Small intestine (tissue), 7 donors: ENCODE data around the gene RBM8A. TPM values are rescaled to one million over a fixed set of nuclear protein-coding genes. Genes with fewer than 3 reads are reported as not detected.

Experiments
- DNase-seq, 2 donors: peaks; one replicate each; pipeline versions ENCODE4 v3.0.0 to v3.0.0-alpha.2; 2013
- FAIRE-seq: peaks from 2 replicates; lab custom pipeline; 2012; peaks lifted over from hg19 to GRCh38; lab: Jason Lieb, UNC
- H3K27ac ChIP-seq, 3 donors: one replicate each; pipeline ENCODE4 v1.5.1; 2013; ENCODE audit warnings: low read length in 2 of 3, mild to moderate bottlenecking in 2 of 3, control low read depth in 1 of 3, inconsistent platforms in 1 of 3, low read depth in 1 of 3, moderate library complexity in 1 of 3
- H3K27me3 ChIP-seq, 3 donors: one replicate each; pipeline ENCODE4 v1.6.1; 2013; ENCODE audit warnings: low read length in 3 of 3, inconsistent platforms in 1 of 3; ENCODE audit not compliant: control insufficient read depth in 3 of 3, insufficient read depth in 3 of 3
- H3K36me3 ChIP-seq, 3 donors: one replicate each; pipeline ENCODE4 v1.6.1; 2013; ENCODE audit warnings: low read length in 3 of 3, inconsistent platforms in 1 of 3, low read depth in 1 of 3, mild to moderate bottlenecking in 1 of 3, moderate library complexity in 1 of 3; ENCODE audit not compliant: control insufficient read depth in 3 of 3, insufficient read depth in 2 of 3
- H3K4me1 ChIP-seq, 3 donors: one replicate each; pipeline ENCODE4 v1.6.1; 2013; ENCODE audit warnings: low read length in 2 of 3, inconsistent platforms in 1 of 3, low read depth in 1 of 3, mild to moderate bottlenecking in 1 of 3, moderate library complexity in 1 of 3; ENCODE audit not compliant: control insufficient read depth in 3 of 3, insufficient read depth in 2 of 3
- H3K4me3 ChIP-seq, 3 donors: one replicate each; pipeline ENCODE4 v1.5.1; 2013; ENCODE audit warnings: low read length in 3 of 3, control low read depth in 1 of 3, inconsistent platforms in 1 of 3, low read depth in 1 of 3, mild to moderate bottlenecking in 1 of 3, moderate library complexity in 1 of 3
- H3K9me3 ChIP-seq, 2 donors: one replicate each; pipeline ENCODE4 v1.6.1; 2013; ENCODE audit warnings: low read depth in 1 of 2, low read length in 1 of 2; ENCODE audit not compliant: control insufficient read depth in 2 of 2, insufficient read depth in 1 of 2
- WGBS, 3 donors: extraction: QIAGEN DNeasy Blood & Tissue Kit; methylation state at CpG; one replicate each; pipeline ENCODE4 v1.1.7; 2013; 5-methylcytosine and 5-hydroxymethylcytosine counted together
- polyA plus RNA-seq, 4 donors: library from polyadenylated mRNA; stranded (reverse) in 3 of 4; unstranded in 1 of 4; fragments of 200-250 nt in 3 of 4; fragments of 120-200 nt in 1 of 4; gene quantifications; one replicate each; pipeline versions ENCODE4 v1.2.1 to v1.2.3, GENCODE V29; 2013
- donor health status: healthy with polysubstance abuse.
- donor health status: control.
- donor health status: control.
- donor health status: Bipolar disorder and iron deficiency.
- donor health status: healthy.

RBM8A gene
- polyA plus RNA-seq, 4 donors = 62.2 to 151 (median 105) TPM

DNA sequence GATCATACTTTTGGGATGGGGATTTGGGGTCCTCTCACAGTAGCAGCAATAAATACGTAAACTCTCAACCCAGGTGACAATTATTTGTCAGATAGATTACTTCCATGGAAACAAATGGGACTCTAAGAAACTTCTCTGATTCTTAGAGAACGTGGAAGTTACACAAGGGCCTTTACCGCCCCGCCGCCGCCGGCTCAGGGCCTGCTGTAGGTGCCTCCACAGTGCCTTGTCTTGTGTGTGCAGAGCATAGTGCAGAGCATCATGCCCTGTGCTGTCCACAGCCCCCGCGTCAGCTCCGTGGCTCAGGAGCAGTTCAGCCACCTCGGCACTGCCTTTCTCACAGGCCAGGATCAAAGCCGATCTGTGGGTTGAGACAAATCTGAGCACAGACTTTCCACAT is 52.6 kb downstream of the RBM8A start:
- WGBS, 3 donors = 91 to 95% (median 95%) methylated on average over 12 of the region's 12 CpGs
- H3K4me1 ChIP-seq = peaks cover 0 to 5% (median 0%) of the 10 kb centered on the region in 3 donors
- peaks cover 0 to 31% (median 0%) of the 10 kb centered on the region in 3 donors for H3K27me3 ChIP-seq
- FAIRE-seq (no peak), DNase-seq (no peak)
- no peaks in the 10 kb centered on the region for H3K36me3 ChIP-seq
- H3K27ac ChIP-seq = no peak overlapping the region
- H3K4me3 ChIP-seq = no peak overlapping the region
- no peaks in the 10 kb centered on the region for H3K9me3 ChIP-seq

DNA sequence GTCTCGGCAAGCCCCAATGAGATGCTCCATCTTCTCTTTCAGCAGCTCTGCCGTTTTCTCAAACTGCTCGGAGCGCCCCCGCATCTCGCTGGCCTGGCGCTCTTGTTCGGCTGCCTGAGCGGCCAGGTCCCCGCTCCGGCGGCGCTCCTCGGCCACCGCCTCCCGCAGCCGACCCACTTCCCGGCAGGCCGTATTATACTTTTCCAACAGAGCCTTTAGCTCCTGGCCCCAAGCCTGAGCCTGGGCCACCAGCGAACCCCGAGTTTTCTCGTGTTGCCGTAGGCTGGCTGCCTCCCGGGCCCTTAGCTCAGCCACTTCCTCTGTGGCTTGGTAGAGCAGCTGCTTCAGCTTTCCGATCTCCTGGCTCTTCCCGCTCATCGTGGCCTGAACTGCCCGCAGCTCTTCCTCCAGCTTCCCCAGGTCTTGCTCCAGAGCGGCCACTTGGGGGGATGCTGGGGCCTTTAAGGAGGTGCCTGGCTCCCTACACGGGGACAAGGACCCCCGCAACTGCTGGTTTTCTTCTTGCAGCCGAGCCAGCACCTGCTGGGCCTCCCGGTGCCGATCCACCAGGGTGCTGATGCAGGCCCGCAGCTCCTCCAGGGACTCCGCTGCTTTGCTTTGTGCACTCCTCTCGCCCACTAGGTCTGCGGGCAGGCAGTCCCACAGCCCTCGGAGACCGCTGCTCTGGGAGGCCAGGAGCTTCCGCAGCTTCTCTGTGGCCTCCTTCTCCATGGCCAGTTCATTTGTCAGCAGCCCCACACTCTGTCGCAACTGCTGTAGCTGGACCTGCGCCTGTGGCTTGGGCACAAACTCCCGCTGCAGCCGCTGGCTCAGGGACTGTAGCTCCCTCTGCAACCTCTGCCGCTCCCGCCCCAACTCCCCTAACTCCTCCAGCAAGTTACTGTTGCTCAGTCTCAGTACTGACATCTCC is 55.0 kb downstream of the RBM8A start:
- Histone ChIP-seq H3K4me1 (no peaks in the 10 kb centered on the region), H3K4me3 (peak overlapping the region in 2 of 3 donors; percentile 39 to 41), H3K27ac (peak overlapping the region in 2 of 3 donors; percentile 71 to 73), H3K9me3 (no peaks in the 10 kb centered on the region), H3K36me3 (no peaks in the 10 kb centered on the region), H3K27me3 (peaks cover 0 to 38% (median 0%) of the 10 kb centered on the region in 3 donors)
- 26 to 37% (median 36%) methylated on average over 47 of the region's 47 CpGs for WGBS, 3 donors
- FAIRE-seq (no peak), DNase-seq (peak; percentile 33 to 51)

Other genes starting within 250 kb of the RBM8A start
- 100 to 1,000 TPM in 2 of 4 donors, 10 to 100 TPM in 2; 15.1 to 268 (median 87.0) TPM for gene PDZK1, start 220.1 kb downstream of the RBM8A start, polyA plus RNA-seq
- 1 to 10 TPM in 2 of 4 donors, under 1 TPM in 2; 0.34 to 4.3 (median 1.1) TPM for gene CD160, start 208.0 kb downstream of the RBM8A start, polyA plus RNA-seq
- gene RNF115, start 103.4 kb downstream of the RBM8A start, polyA plus RNA-seq = 10 to 100 TPM in 1 of 4 donors, 1 to 10 TPM in 3; 2.7 to 12.3 (median 4.0) TPM
- 10 to 100 TPM; 11.6 to 25.2 (median 17.3) TPM for gene POLR3C, start 103.3 kb downstream of the RBM8A start, polyA plus RNA-seq
- gene NUDT17, start 81.9 kb downstream of the RBM8A start, polyA plus RNA-seq = 1 to 10 TPM in 3 of 4 donors, under 1 TPM in 1; 0.54 to 4.4 (median 1.6) TPM
- gene PIAS3, start 68.4 kb downstream of the RBM8A start, polyA plus RNA-seq = 10 to 100 TPM in 2 of 4 donors, 1 to 10 TPM in 2; 5.9 to 21.7 (median 9.2) TPM
- 1 to 10 TPM in 2 of 4 donors, under 1 TPM in 1, not detected in 1; 0.61 to 1.8 (median 1.1) TPM for gene ANKRD35, start 41.6 kb downstream of the RBM8A start, polyA plus RNA-seq
- gene ITGA10, start 17.4 kb downstream of the RBM8A start, polyA plus RNA-seq = 1 to 10 TPM in 1 of 4 donors, under 1 TPM in 3; 0.52 to 1.9 (median 0.61) TPM
- gene PEX11B, start 8.8 kb downstream of the RBM8A start, polyA plus RNA-seq = 10 to 100 TPM; 30.6 to 41.2 (median 33.5) TPM
- 1 to 10 TPM in 3 of 4 donors, under 1 TPM in 1; 0.67 to 7.1 (median 4.5) TPM for gene LIX1L, start 30.5 kb upstream of the RBM8A start, polyA plus RNA-seq
- 1 to 10 TPM in 1 of 4 donors, under 1 TPM in 3; 0.31 to 1.1 (median 0.51) TPM for gene ANKRD34A, start 37.1 kb upstream of the RBM8A start, polyA plus RNA-seq
- gene POLR3GL, start 37.2 kb upstream of the RBM8A start, polyA plus RNA-seq = 10 to 100 TPM; 28.2 to 37.3 (median 33.8) TPM
- 100 to 1,000 TPM in 3 of 4 donors, 10 to 100 TPM in 1; 85.4 to 652 (median 266) TPM for gene TXNIP, start 69.1 kb upstream of the RBM8A start, polyA plus RNA-seq
- under 1 TPM in 1 of 4 donors, not detected in 3; 0.65 TPM for gene HJV, start 94.3 kb upstream of the RBM8A start, polyA plus RNA-seq
- gene NBPF10, start 217.3 kb upstream of the RBM8A start, polyA plus RNA-seq = under 1 TPM; 0.22 to 0.83 (median 0.32) TPM